Ovary (tissue), 3 donors: ENCODE measurements around the gene LRRC10.

Source experiments
- EP300 ChIP-seq: sonication (generic); formaldehyde crosslinking; IDR thresholded peaks from one replicate; pipeline ENCODE4 v1.6.1; 2017; ENCODE audit warnings: antibody characterized with exemption
- POLR2A ChIP-seq: fragments of 450-650 bp; IDR thresholded peaks from one replicate; pipeline ENCODE4 v1.6.1; 2017; ENCODE audit warnings: antibody characterized with exemption, mild to moderate bottlenecking, moderate library complexity
- TF ChIP-seq, protein P1 (sequence below), 3 donors: fragments of 450-650 bp in 2 of 3; fragments of 200-600 bp in 1 of 3; IDR thresholded peaks; one replicate each; pipeline versions ENCODE4 v1.5.1 to v1.8.0; 2016 to 2022; ENCODE audit warnings: antibody characterized with exemption in 3 of 3, mild to moderate bottlenecking in 1 of 3
- donor health status: DM: no; HTN: no; CAD: no.

DNA sequence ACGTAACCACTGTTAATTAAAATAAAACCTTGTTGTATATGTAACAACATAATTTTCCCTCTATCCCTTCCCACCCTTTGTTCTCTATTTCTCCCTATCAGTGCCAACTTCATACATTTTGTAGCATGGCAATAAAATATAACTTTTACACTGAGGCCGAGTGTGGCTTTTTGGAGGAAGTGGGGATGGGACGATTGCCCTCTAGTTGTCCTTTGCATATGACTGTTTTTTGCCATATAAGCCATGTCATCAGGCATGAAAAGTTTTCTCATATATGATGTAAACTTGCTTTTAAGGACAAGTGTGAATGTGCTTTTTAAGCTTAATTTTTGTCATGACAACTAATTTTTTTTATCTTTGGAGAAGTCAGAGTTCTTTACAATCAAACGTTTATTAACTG, 31.7 kb downstream of the LRRC10 start:
- TF ChIP-seq EP300 (no peak), POLR2A (no peak)
- TF ChIP-seq, protein P1, sequence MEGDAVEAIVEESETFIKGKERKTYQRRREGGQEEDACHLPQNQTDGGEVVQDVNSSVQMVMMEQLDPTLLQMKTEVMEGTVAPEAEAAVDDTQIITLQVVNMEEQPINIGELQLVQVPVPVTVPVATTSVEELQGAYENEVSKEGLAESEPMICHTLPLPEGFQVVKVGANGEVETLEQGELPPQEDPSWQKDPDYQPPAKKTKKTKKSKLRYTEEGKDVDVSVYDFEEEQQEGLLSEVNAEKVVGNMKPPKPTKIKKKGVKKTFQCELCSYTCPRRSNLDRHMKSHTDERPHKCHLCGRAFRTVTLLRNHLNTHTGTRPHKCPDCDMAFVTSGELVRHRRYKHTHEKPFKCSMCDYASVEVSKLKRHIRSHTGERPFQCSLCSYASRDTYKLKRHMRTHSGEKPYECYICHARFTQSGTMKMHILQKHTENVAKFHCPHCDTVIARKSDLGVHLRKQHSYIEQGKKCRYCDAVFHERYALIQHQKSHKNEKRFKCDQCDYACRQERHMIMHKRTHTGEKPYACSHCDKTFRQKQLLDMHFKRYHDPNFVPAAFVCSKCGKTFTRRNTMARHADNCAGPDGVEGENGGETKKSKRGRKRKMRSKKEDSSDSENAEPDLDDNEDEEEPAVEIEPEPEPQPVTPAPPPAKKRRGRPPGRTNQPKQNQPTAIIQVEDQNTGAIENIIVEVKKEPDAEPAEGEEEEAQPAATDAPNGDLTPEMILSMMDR (IDR thresholded peaks at IDR 0.05) = no peak
